Astrocyte (in vitro differentiated cells and primary cell): Measurements from ENCODE around the gene CASK. TPM values are rescaled to one million over a fixed set of nuclear protein-coding genes. Genes with fewer than 3 reads are reported as not detected.

Experiments
- DNase-seq: peaks from one replicate; pipeline ENCODE4 v3.0.0-alpha.2; 2010; ENCODE audit warnings: low read depth
- FAIRE-seq: peaks from 2 replicates; lab custom pipeline; 2011; peaks lifted over from hg19 to GRCh38; lab: Jason Lieb, UNC
- H2AFZ ChIP-seq: 2 replicates; pipeline ENCODE4 v1.6.0; 2012; ENCODE audit warnings: low read depth, low read length, inconsistent platforms
- H3K27ac ChIP-seq: 2 replicates; pipeline ENCODE4 v1.5.1; 2011; ENCODE audit warnings: low read depth, low read length, inconsistent platforms
- H3K27me3 ChIP-seq: 2 replicates; pipeline ENCODE4 v1.6.0; 2011; ENCODE audit warnings: low read length, inconsistent platforms; ENCODE audit not compliant: insufficient read depth
- H3K36me3 ChIP-seq: 2 replicates; pipeline ENCODE4 v1.5.1; 2011; ENCODE audit warnings: low read length, inconsistent platforms; ENCODE audit not compliant: insufficient read depth
- H3K4me1 ChIP-seq: 2 replicates; pipeline ENCODE4 v1.5.1; 2011; ENCODE audit warnings: low read length, inconsistent platforms; ENCODE audit not compliant: insufficient read depth
- H3K4me2 ChIP-seq: 2 replicates; pipeline ENCODE4 v1.6.0; 2012; ENCODE audit warnings: low read length, inconsistent platforms
- H3K4me3 ChIP-seq: 2 replicates; pipeline ENCODE4 v1.5.1; 2011; ENCODE audit warnings: low read depth, mild to moderate bottlenecking, low read length, inconsistent platforms; ENCODE audit not compliant: insufficient read depth
- H3K79me2 ChIP-seq: 2 replicates; pipeline ENCODE4 v1.6.0; 2012; ENCODE audit warnings: mild to moderate bottlenecking, low read length, inconsistent platforms; ENCODE audit not compliant: insufficient read depth
- H3K9ac ChIP-seq: 2 replicates; pipeline ENCODE4 v1.6.0; 2012; ENCODE audit warnings: mild to moderate bottlenecking, low read length, inconsistent platforms
- H3K9me3 ChIP-seq: 2 replicates; pipeline ENCODE4 v1.5.1; 2012; ENCODE audit warnings: low read depth, mild to moderate bottlenecking, low read length, inconsistent platforms; ENCODE audit not compliant: insufficient read depth
- H4K20me1 ChIP-seq: 2 replicates; pipeline ENCODE4 v1.6.0; 2012; ENCODE audit warnings: low read length, inconsistent platforms; ENCODE audit not compliant: insufficient read depth
- H3K27ac Mint-ChIP-seq: one replicate; pipeline ENCODE4 v1.8.0; 2021; ENCODE audit warnings: mild to moderate bottlenecking, mixed read lengths; ENCODE audit not compliant: unreplicated experiment
- H3K27me3 Mint-ChIP-seq: one replicate; pipeline ENCODE4 v1.8.0; 2021; ENCODE audit warnings: low read depth, mixed read lengths; ENCODE audit not compliant: unreplicated experiment
- H3K36me3 Mint-ChIP-seq: one replicate; pipeline ENCODE4 v1.8.0; 2021; ENCODE audit warnings: low read depth, mixed read lengths; ENCODE audit not compliant: unreplicated experiment
- H3K4me1 Mint-ChIP-seq: one replicate; pipeline ENCODE4 v1.8.0; 2021; ENCODE audit warnings: low read depth, mixed read lengths; ENCODE audit not compliant: unreplicated experiment
- H3K4me3 Mint-ChIP-seq: one replicate; pipeline ENCODE4 v1.8.0; 2021; ENCODE audit warnings: mild to moderate bottlenecking, moderate library complexity, mixed read lengths; ENCODE audit not compliant: unreplicated experiment
- H3K9me3 Mint-ChIP-seq: one replicate; pipeline ENCODE4 v1.8.0; 2021; ENCODE audit warnings: mild to moderate bottlenecking, mixed read lengths; ENCODE audit not compliant: unreplicated experiment
- EZH2 ChIP-seq: IDR thresholded peaks from 2 replicates; pipeline ENCODE4 v1.6.1; 2012; ENCODE audit warnings: mild to moderate bottlenecking, low read length, inconsistent platforms; ENCODE audit not compliant: insufficient read depth
- total RNA-seq: library from RNA; stranded (reverse); gene quantifications from 2 replicates; pipeline ENCODE4 v1.2.1, GENCODE V29; 2021
- TF ChIP-seq, protein P1 (sequence below): IDR thresholded peaks from 2 replicates; pipeline ENCODE4 v1.5.1; 2011; ENCODE audit warnings: low read depth, mild to moderate bottlenecking, inconsistent platforms, low read length, moderate library complexity; ENCODE audit not compliant: insufficient read depth

The CASK gene
- total RNA-seq, 1 donor from 2014 or later = 99.3 TPM

DNA sequence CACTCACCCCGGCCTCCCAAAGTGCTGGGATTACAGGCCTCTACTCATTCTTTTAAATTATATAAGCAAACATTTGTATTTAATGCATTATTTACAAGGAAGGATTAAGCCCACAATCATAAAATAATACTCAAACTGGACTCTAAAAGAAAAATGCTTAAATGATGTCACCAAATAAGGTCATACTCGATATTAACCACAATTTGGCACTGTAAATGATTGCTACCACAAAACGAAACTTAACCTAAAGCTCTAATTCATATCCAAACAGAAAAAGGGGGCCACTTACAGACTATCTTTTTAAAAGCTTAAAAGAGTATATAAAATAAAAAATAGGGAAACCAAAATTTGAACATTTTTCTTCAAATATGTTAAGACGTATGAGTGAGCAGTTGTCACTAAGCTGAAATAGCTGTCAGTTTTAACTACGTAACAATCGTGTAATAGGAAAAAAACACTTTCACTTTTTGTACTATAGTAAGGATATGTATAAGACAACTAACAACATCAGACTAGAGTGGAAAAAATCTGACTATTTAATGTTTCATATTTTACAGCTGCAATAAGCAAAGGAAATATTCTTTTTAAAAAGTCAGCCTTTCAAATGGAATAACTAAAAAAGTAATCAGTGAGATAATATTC is 342.8 kb downstream of the CASK start:
- no peak overlapping the region for H3K4me2 ChIP-seq
- H3K9me3 ChIP-seq = no peaks in the 10 kb centered on the region
- peaks cover 3% of the 10 kb centered on the region for H3K36me3 Mint-ChIP-seq
- no peaks in the 10 kb centered on the region for H3K4me1 Mint-ChIP-seq
- DNase-seq = no peak
- TF ChIP-seq EZH2 = no peak
- TF ChIP-seq, protein P1, sequence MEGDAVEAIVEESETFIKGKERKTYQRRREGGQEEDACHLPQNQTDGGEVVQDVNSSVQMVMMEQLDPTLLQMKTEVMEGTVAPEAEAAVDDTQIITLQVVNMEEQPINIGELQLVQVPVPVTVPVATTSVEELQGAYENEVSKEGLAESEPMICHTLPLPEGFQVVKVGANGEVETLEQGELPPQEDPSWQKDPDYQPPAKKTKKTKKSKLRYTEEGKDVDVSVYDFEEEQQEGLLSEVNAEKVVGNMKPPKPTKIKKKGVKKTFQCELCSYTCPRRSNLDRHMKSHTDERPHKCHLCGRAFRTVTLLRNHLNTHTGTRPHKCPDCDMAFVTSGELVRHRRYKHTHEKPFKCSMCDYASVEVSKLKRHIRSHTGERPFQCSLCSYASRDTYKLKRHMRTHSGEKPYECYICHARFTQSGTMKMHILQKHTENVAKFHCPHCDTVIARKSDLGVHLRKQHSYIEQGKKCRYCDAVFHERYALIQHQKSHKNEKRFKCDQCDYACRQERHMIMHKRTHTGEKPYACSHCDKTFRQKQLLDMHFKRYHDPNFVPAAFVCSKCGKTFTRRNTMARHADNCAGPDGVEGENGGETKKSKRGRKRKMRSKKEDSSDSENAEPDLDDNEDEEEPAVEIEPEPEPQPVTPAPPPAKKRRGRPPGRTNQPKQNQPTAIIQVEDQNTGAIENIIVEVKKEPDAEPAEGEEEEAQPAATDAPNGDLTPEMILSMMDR = no peak
- no peaks in the 10 kb centered on the region for H3K79me2 ChIP-seq
- H3K9me3 Mint-ChIP-seq = no peaks in the 10 kb centered on the region
- no peaks in the 10 kb centered on the region for H3K27me3 ChIP-seq
- H3K4me3 Mint-ChIP-seq = no peak overlapping the region
- no peak overlapping the region for H3K27ac ChIP-seq
- no peaks in the 10 kb centered on the region for H3K27me3 Mint-ChIP-seq
- H3K4me1 ChIP-seq = no peaks in the 10 kb centered on the region
- no peak overlapping the region for H3K9ac ChIP-seq
- no peak overlapping the region for H3K27ac Mint-ChIP-seq
- no peaks in the 10 kb centered on the region for H4K20me1 ChIP-seq
- H2AFZ ChIP-seq = no peak overlapping the region
- FAIRE-seq = peak; percentile 5
- no peak overlapping the region for H3K4me3 ChIP-seq
- H3K36me3 ChIP-seq = no peaks in the 10 kb centered on the region

DNA sequence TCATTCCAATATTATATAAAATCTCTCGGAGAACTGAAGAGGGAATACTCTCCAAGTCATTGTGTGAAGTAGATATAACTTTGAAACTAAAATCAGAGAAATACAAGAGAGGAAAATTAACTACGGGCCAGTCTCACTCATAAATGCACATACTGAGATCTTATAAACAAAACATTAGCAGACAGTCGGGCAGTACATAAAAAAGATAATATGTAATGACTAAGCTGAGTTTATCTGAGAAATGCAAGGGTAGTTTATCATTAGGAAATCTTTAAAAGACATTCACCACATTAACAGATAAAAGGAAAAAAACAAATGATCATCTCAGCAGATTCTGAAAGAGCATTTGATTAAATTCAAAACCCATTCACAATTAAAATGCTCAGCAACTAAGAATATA is 359.5 kb downstream of the CASK start:
- H3K36me3 ChIP-seq = no peaks in the 10 kb centered on the region
- DNase-seq (peak; percentile 48), FAIRE-seq (peak; percentile 96)
- Mint-ChIP-seq H3K4me1 (peaks cover 17% of the 10 kb centered on the region), H3K9me3 (no peaks in the 10 kb centered on the region), H3K27ac (no peak overlapping the region), H3K36me3 (peaks cover 3% of the 10 kb centered on the region), H3K27me3 (no peaks in the 10 kb centered on the region), H3K4me3 (no peak overlapping the region)
- peaks cover 17% of the 10 kb centered on the region for H3K4me1 ChIP-seq
- H3K4me3 ChIP-seq = no peak overlapping the region
- TF ChIP-seq, protein P1 = no peak
- no peak for TF ChIP-seq EZH2
- no peaks in the 10 kb centered on the region for H3K9me3 ChIP-seq
- H3K9ac ChIP-seq = peak overlapping the region; percentile 31
- peak overlapping the region; percentile 38 for H3K27ac ChIP-seq
- peak overlapping the region; percentile 25 for H3K4me2 ChIP-seq
- no peaks in the 10 kb centered on the region for H3K27me3 ChIP-seq
- no peaks in the 10 kb centered on the region for H4K20me1 ChIP-seq
- H2AFZ ChIP-seq = no peak overlapping the region
- H3K79me2 ChIP-seq = no peaks in the 10 kb centered on the region

DNA sequence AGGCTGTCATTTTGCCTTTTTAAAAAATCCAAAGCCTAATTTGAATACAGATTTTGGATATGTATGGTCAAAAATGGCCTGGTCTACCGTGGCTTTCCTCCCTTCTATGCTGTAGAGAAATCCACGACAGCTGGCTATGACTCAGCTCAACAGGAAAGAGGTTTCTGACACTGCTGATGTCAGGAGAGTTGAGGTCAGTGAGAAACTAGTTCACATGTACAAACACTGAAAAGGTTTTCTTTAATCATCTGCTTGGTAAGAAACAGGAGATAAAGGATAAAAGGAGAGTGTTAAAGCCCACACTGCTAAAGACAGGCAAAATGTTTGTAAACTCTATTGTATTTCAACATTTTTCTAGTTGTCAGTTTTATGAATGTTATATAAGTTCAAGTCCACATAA is 362.3 kb downstream of the CASK start:
- H3K27me3 ChIP-seq = no peaks in the 10 kb centered on the region
- FAIRE-seq = peak; percentile 99
- no peaks in the 10 kb centered on the region for H4K20me1 ChIP-seq
- H3K79me2 ChIP-seq = no peaks in the 10 kb centered on the region
- no peaks in the 10 kb centered on the region for H3K36me3 ChIP-seq
- peak overlapping the region; percentile 93 for H3K27ac Mint-ChIP-seq
- no peak overlapping the region for H2AFZ ChIP-seq
- peak; percentile 91 for DNase-seq
- peak overlapping the region; percentile 94 for H3K27ac ChIP-seq
- H3K27me3 Mint-ChIP-seq = no peaks in the 10 kb centered on the region
- peaks cover 21% of the 10 kb centered on the region for H3K4me1 ChIP-seq
- TF ChIP-seq, protein P1 = no peak
- no peak for TF ChIP-seq EZH2
- H3K9ac ChIP-seq = peak overlapping the region; percentile 68
- H3K4me3 ChIP-seq = no peak overlapping the region
- H3K4me3 Mint-ChIP-seq = no peak overlapping the region
- no peaks in the 10 kb centered on the region for H3K36me3 Mint-ChIP-seq
- peak overlapping the region; percentile 53 for H3K4me2 ChIP-seq
- H3K4me1 Mint-ChIP-seq = peaks cover 27% of the 10 kb centered on the region
- no peaks in the 10 kb centered on the region for H3K9me3 ChIP-seq
- H3K9me3 Mint-ChIP-seq = no peaks in the 10 kb centered on the region
